GM21390 (cell line): Measurements from ENCODE around the gene SLC1A2.

Experiments
- ATAC-seq: cut with Tn5 transposase; IDR thresholded peaks from one replicate; pipeline ENCODE4 v1.9.1; 2021; ENCODE audit not compliant: unreplicated experiment

Gene SLC1A2

DNA sequence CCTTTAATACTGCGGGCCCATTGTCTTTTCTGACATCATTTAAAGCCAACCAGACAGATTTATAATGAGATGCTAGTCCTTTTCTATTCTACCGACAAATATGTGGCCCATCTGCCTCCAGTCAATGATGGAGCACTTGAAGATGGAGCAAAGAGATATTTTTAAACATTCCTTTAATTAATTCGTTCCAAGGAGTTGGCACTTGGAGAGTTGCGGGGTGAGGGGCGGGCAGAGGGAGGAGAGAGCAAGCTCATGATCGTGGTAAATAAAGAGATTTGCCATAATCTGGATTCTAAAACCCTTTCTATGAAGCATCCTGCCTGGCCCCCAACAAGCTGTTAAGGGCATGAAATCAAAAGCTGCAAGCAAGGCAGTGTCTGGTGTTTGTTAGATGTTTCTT lies 5.0 kb downstream of the SLC1A2 start:
- ATAC-seq: no peak

DNA sequence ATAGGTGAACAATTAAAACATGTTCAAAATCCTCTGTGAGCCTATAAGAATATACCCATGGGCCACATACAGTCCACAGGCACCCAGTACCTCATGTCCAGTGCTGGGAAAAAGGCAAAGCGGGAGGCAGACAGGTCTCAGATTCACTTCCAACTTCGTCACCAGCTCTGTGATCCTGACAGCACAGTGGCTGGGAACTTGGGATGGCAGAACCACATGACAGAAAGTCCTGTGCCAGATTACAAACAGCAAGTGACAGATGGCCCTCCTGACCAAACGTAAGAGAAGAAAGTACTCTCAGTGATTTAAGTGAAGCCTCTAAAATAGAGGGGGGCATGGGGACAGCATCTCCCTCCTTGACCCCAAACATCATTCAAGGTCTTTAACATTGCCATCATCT lies 5.8 kb downstream of the SLC1A2 start:
- no peak for ATAC-seq

DNA sequence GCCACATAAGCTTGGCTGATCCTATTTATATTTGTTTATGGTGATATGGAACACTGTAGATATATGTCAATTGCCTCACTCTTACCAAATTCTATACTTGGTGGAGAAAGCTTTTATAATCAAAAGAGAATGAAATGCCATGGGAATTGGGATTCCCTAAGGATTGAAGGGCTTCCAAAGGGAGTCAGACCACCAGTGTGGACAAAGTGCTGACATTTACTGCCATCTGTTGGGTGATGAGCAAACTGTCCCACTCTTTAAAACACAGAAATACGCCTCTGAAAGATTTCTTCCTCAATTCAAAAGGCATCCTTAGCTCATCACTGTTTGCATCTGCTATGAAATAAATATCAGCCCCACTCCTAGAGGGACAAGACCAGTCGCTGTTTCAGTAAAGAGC lies 7.1 kb downstream of the SLC1A2 start:
- ATAC-seq: no peak

DNA sequence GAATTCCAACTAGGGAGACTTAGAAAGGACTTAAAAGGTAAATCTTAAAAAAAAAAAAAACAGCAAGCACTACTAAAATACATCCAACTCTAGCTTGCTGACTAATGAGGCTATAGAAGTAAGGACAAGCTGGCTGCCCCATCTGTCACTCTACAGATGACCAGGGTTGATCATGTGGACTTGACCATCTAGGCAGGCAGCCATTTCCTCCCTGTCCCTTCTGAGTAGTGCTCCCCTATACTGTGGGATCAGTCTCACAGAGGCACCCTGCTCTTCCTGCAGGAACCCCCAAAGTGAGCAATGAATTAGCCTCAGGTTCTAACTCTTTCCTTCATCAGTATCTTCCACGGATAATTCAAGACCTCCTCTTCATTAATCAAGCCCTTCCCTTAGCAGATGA lies 12.3 kb downstream of the SLC1A2 start:
- no peak for ATAC-seq

DNA sequence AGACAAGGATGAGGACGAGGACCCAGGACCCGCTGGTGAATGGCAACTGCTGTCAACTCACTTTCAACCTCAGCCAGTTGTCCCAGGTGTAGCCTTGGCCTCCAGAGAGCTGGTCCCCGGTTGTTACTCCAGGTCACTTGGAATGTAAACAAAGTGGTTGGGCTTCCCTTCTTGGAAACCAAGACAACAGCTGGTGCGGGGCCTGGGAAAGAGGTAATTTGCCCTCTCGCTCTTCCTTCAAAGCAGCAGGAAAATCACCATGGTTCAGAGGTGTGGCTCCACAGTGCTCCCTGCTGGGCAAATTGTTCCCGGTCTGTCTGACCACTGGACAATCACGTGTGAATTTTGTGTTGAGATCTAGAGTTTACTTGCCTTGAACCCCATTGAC lies 15.0 kb downstream of the SLC1A2 start:
- ATAC-seq: no peak

DNA sequence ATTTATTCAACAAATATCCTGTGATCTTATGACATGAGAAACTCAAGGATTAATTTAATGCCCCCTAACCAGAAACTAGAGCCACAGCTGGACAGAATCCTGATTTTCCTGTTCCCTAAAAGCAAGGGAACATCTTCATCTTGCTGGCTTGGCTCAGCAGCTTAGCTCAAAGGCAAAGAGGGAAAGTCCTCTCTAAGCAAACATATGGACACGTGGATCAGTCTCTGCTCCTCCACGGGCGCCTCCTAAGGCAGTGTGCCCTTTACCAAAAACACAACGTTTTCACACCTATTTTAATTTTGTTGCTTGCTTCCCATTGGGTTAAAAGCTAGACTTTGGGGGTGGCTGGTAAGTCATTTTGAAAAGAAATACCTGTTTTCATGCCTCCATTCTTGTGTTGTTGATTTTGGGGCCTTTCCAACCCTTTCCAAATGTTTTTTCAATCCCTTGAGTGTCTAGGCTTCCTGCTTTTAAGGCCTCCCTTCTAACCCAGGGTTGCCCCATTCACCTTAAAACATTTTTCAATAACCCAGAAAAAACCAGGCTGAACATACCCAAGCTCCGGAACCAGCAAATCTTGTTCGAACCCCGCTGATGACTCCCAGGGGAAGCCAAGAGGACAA lies 15.5 kb downstream of the SLC1A2 start:
- ATAC-seq: no peak

DNA sequence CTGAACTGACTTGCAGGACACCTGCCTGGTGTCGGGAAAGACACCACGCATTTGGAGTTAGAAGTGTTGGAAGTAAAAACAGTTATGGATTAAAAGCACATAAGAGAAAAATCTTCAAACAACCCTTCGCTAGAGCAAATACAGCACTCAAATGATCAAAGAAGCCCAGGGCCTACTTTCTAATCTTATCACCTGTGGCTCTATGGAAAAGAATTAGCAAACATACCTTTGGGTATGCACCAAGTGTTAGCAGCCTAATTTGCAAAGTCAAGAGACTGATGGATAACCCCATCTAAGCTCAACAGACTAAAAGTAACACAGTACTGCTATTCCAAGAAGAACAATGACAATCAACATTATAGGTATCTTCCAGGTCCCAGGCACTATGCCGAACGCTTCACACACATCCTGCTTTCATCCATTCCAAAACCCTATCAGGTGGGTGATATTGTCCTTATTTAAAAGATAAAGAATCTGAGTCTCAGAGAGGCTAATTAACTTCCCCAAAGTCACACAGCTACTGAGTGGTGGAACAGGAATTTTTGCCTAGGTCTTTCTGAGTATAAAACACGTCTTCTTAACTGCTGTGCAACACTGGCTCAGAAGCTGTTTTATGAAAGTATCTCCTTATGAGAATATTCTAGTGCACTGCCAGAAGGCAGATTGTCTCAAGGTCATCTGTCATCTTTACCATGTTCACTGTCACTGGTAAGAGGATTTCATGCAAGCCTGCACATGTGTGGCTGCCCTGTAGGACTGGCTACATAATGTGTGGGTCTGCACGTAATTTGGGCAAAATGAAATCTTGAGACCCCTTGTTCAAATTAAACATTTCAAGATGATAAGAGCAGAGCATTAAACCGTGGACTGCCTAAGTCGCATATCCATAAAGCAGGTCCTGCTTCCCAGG lies 16.4 kb downstream of the SLC1A2 start:
- no peak for ATAC-seq

DNA sequence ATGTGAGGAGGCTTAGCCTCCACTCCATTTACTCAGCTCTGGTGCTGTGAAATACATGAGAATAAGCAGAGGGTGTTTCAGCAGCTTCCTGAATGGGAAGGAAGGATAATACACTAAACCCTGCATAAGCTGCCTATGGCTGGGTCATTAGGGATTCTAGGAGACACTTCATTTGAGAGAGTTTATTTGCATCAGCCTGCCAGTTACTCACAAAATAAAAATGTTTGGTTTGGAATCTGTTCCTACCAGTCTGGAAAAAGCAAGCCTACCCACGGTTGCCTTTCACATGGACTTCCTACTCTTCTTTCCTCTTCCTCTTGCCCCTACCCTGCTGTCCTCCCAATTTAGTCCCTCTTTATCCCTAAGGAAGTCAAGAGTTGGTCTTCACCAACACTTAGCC lies 20.5 kb downstream of the SLC1A2 start:
- ATAC-seq: no peak

DNA sequence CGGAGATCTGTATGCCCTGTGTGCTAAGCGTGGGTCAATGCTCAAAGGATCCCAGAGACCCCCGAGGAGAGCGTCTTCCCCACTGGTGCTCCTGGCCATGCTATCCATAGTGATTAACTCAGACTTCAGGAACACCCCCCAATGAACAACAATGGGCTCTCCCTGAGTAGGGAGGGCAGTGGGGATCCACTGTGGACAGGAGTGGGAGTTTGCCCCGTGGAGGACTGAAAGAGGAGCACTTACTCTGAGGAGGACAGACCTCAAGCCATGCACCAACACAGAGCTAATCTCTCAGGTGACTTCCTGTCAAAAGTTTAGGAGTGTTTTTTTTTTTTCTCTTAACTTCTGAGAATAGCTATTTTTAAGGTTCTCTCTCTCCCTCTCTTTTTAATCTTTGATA lies 24.4 kb downstream of the SLC1A2 start:
- ATAC-seq: no peak

DNA sequence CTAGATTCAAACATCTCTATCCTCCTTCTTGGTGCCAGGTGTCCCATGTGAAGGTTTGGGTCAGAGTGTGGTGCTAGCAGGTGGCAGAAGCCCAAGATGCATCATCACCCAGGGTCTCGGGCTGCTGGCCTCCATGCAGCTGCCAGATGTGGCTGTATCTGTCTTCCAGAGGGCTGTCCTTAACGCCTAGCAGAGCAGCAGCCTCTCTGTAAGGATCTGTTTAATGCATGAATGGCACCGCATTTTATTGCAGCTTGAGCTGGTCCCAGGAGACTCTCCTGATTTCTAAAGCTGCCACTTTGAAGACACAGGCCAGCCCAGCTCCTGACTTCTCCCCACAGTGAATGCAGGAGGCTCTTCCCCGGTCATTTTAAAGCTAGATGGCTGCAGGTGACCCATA lies 26.3 kb downstream of the SLC1A2 start:
- ATAC-seq: no peak

DNA sequence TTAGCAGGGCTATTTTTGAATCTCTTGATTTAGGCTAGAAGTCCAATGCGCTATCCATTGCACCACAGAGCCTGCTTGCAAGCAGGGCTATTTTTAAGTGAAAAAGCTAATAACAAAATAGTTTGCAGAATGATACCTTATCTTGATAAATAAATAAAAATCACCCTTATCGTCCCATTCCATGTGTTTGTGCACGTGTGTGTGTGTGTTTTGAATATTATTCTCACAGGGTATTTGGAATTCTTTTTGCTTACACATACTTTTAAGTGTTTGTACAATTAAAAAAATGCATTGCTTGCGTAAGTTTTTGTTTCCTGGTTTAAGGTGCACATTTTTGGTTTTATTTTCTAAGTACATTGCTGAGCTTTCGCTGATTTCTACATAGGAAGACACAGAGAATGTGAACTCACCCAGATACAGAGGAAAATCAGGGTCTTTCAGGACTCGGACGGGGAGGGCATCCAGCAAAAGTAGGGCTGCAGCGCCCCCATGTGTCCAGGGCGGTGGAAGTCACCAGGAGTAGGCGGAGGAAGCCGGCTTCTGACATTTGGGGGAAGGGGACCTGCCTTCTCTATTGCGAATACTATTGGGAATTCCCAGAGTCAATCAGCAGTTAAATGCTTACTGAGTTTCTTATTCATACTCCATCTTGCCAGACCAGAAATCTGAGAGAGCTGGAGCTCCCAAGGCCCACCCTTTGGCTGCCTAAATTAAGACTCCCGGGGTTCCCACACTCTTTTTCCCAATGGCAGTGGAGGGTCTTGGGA lies 27.3 kb downstream of the SLC1A2 start:
- no peak for ATAC-seq

DNA sequence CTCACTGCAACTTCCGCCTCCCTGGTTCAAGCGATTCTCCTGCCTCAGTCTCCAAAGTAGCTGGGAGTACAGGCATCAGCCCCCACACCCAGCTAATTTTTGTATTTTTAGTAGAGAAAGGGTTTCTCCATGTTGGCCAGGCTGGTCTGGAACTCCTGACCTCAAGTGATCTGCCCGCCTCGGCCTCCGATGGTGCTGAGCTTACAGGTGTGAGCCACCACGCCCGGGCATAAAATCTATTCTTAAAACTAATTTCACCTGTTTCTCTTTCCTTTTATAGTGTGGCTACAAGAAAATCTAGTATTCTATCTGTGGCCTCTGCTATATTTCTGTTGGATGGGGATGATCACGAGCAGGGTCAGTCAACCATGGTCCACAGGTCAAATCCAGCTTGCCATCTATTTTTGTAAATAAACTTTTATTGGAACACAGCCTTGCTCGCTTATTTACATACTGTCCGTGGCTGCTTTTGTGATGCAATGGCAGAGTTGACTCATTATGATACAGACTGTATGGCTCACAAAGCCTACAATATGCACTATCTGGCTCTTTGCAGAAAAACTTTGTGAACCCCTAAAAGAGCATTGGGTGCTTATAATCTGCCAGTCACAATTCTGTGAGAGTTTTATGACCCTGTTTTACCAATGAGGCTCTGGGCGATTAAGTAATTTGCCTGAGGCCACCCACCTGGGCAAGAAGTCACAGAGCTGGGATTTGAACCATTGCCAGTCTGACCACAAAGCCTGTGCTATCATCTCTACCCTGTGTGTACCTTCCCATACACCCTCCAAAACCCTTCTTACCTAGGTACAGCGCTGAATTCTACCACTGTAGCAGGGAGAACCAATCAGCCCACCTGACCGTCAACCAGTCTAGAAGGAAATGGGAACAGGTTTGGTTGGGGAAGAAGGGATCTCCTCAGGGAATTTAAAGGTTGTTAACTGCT lies 28.3 kb downstream of the SLC1A2 start:
- peak; percentile 93 for ATAC-seq

DNA sequence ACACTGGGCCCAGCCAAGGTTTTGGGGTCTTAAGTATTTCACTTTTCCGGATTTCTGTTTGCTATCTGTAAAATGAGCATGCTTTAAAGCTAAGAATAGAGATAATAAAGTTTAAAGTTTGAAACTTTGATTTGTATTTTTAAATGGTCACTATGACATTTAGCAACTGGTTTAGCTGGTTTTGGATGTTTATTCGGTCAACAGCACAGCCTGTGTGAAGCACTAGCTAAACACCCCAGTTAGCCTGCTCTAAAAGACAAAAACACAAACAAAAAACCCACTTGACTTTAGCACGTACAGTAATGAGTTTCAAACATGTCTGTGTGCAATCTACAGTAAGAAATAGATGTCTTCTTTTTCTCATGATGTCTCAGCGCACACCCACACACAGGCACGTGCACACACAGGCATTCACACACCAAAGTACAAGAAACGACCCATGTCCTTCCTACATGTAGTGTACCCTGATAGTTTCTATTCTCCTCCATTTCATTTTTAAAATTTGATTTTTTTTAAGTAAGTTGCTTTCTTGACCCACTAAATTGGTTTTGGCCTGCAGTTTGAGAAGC lies 29.4 kb downstream of the SLC1A2 start:
- no peak for ATAC-seq

DNA sequence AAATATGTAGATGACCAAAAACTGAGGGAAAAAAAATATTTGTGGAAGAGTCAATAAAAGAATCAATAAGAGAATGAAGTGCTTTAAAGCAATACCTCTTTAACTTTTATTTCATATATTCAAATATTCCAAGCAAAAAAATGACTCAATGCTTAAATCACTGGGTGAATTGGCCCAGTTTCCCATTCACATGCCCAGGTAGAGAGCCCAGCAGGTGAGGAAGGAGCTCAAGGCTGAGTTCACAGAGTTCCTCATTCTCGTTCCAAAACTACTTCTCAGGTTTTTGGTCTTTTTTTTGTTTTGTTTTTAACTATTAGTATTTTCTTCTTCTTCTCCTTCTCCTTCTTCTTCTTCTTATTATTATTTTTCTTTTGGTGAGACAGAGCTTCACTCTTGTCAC lies 30.2 kb downstream of the SLC1A2 start:
- no peak for ATAC-seq

DNA sequence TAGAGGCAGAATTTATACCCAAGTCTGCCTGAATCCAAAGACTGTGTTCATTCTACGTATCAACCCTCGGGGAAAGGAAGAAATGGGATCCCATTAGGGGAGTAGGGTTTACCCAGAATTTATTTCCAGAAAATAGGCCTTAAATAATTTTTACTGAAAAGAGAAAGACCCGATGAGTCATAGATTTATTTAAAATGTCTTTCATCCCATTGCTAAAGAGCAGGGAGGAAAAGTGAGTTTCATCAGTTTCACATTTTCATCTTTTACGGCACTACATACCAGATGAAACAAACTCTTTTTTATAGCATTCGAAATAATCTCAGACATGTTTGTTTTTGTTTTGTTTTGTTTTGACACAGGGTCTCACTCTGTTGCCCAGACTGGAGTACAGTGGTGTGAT lies 31.3 kb downstream of the SLC1A2 start:
- ATAC-seq: no peak

DNA sequence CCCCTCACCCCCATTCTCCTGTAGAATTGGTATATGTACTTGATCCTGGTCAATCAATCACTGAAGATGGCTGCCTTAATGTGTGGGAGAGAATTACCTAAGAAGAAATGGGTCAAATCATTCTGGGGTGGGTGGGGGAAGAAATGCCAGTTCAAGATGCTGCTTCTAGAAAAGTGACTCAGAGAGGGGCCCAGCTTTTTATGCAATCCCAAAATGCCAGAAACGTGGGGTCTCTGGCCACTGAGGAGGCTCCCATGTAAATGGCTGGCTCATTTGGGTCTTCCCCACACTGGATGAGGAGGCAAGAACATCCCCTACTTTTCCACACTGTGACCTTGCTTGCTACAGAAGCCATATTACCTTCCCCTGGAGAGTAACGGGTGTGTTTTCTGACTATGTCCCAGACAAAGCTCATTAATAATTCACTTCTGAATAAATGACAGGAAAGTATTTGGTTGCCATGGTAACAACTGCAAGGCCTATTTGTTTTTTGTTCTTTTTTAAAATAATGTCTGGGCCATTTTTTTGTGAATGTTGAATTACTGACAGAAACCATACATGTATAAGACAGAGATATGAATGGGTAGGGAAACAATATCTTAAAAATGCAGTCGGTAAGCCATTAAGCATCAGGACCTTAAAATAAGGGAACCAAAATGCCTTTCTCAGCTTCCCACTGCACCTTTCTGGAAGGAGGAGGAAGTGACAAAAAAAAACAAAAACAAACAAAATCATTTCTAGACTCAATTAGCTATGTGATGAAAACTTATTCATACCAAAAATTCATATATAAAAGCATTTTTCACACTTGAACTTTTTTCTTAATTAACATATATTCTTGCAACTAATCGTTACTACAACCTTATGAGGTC lies 32.0 kb downstream of the SLC1A2 start:
- no peak for ATAC-seq

DNA sequence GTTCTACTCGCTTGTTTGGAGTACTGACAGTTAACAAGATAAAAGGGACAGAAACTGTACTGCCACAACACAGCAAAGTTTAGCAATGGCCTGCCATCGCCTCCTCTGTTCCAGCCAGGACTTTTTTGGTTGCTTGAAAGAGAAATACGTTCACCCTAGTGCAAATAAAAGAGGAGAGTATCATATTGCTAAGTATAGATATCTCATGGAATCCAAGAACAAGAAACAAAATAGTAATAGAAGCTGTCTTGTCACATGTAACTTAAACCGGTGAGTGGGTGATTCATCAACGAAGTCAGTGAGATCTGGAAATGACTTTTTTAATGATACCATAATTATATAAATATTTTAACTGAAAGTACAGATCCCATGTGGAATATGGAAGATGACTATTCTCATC lies 35.4 kb downstream of the SLC1A2 start:
- no peak for ATAC-seq

DNA sequence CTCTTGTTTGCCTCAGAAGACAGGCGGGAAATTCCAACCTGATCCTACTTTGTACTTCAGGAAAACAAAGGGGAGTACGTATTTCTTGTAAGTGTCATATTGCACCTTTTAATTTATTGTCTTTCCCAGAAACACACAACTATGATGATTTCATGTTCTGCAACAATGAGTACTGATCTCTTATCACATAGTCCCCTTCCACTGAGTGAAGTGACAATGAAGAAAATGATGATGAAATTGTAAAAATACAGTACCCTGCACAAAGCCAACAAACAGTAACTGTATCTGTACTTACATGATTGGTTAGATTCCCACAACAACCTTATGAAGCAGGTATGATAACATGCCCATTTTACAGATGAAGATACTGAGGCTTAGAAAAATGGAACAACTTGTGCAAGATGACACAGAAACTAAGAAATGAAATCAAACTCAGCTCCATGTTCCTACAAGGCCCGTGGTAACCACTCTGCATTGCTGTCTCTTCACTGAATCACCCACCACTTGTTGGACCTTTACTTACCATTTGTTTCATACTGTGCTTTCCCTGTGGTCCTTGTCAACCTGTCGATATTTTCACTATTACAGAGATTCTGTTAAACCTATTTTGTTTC lies 37.5 kb downstream of the SLC1A2 start:
- ATAC-seq: no peak

DNA sequence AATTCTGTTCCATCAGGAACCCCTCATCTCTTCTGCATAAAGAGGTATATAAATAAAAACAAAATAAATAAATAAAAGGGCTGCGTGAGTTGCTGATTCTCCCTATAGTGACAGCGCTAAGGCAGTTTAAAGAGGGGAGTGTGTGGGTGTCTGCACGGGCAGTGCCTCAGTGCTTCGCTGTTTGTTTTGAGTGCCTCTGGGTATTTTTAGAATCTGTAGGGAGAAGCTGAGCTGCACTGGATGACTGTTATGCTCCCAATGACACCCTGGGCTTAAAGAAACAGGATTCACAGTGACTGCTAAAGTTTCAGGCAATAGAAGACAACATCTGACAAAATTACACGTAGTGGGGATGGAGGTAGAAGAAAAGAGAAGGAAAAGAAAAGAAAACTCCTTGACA lies 38.8 kb downstream of the SLC1A2 start:
- ATAC-seq: no peak
